GM19351 (cell line): ENCODE data around the gene PXMP4.

Source experiments
- ATAC-seq: cut with Tn5 transposase; IDR thresholded peaks from one replicate; pipeline ENCODE4 v1.9.1; 2021; ENCODE audit warnings: mild to moderate bottlenecking, moderate library complexity; ENCODE audit not compliant: unreplicated experiment

PXMP4 gene

GRCh38 chr20:33732166-33732970 lies 12.3 kb upstream of the PXMP4 start:
- peak; percentile 64 for ATAC-seq

DNA sequence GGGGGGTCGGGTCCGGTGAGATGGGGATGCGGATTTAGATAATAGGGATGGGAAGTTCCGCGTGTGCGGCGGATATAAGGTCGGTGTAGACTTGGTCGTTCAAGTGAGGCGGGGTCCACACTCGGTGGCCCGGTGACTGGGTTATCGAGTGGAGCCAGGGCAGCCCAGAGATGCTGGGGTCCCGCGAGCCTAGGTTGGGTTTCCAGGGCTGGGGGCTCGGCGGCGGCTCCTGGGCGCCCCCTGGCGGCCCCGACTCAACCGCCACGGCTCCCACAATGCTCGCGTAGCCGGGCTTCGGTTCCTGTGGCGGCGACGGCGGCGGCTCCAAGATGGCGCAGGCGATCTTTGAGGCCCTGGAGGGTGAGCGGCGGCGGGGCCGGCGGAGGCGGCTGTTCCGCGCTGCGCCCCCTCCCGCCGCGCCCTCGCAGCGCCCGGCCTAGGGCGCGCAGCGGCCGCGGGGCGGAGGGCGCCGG lies 11.6 kb upstream of the PXMP4 start, which contains the start of gene ZNF341:
Gene ZNF341, plus strand, starts transcription at position 304 of the 473 bp plus-strand sequence. Its CDS starts 26 bp downstream, at position 330.
- ATAC-seq = peak; percentile 73

DNA sequence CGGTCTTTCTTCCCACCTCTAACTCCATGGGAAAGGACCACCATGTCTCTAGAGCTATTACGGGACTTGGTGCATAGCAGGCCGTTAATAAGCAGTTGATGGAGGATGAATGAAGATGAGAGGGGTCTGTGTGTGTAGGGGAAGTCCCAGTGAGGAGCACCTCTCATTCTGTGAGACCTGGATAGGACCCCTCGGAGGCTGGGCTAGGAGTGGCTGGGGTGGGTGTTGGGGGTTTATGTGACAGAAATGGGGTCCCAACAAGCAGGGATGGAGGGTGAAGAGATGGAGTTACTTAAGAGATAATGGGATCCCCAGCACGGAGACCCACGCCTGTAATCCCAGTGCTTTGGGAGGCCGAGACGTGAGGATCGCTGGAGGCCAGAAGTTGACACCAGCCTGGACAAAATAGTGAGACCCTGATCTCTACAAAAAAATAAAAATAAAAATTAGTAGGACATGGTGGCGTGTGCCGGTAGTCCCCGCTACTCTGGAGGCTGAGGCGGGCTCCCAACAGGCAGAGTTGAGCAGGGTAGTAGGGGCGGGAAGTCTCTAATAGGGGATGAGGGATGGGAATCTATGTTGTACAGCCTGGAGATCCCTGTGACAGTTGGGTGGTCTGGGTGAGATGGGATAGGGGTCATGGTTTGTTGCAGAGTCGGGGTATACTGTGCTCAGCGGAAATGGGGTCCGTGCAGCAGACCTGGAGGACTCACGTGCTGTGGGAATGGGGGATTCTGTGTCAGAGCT lies 11.0 kb upstream of the PXMP4 start:
- no peak for ATAC-seq

GRCh38 chr20:33729101-33729500 lies 9.0 kb upstream of the PXMP4 start:
- no peak for ATAC-seq

DNA sequence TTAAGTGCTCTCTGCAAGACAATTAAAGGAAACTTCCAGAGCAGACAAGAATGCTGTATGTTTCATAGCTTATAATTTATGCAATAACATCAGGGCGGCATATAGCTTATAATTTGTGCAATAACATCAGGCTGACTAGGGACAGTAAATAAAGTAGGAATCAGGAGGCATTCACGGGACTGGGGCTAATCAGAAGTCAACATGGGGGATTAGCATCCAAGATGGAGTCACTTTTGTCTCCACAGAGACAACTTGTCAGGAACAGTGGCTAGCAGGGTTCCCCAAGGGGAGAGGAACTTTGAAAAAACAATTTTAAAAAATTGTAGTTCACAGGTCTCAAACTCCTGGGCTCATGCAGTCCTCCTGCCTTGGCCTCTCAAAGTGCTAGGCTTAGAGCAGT lies 8.4 kb upstream of the PXMP4 start:
- ATAC-seq = no peak

- ATAC-seq = no peak
Observed at GRCh38 chr20:33727806-33728205, 7.7 kb upstream of the PXMP4 start.

DNA sequence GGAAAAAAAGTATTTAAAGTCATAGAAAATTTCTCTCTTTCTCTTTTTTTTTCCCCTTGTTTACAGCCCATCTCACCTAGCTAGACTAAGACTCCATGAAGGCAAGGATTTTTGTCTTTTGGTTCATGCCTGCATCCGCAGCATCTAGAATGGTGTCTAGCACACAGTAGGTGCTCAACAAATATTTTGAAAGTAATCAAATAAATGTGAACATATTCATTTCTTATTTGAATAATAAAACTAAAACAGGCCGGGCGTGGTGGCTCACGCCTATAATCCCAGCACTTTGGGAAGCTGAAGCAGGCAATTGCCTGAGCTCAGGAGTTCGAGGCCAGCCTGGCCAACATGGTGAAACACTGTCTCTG lies 7.0 kb upstream of the PXMP4 start:
- no peak for ATAC-seq

- no peak for ATAC-seq
Observed at GRCh38 chr20:33725607-33726264, 5.6 kb upstream of the PXMP4 start.

DNA sequence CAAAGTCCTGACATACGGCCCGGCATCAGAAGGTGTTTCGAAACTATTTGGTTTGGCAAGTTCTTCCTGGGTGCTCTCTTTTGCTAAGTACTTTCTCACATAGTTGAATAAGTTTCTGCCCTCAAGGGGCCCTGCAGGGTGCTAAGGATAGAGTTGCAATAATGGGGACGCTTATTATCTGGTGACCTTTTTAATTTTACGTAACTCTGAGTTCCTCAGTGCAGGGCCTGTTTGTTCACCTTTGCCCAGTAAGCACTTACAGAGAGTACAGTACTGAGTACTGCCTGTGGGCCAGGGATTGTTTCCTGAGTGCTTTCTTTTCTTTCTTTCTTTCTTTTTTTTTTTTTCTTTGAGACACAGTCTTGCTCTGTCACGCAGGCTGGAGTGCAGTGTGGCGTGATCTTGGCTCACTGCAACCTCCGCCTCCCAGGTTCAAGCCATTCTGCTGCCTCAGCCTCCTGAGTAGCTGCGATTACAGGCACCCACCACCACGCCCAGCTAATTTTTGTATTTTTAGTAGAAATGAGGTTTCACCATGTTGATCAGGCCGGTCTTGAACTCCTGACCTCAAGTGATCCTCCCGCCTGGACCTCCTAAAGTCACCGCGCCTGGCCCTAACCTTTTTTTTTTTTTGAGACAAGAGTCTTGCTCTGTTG lies 4.5 kb upstream of the PXMP4 start:
- no peak for ATAC-seq

DNA sequence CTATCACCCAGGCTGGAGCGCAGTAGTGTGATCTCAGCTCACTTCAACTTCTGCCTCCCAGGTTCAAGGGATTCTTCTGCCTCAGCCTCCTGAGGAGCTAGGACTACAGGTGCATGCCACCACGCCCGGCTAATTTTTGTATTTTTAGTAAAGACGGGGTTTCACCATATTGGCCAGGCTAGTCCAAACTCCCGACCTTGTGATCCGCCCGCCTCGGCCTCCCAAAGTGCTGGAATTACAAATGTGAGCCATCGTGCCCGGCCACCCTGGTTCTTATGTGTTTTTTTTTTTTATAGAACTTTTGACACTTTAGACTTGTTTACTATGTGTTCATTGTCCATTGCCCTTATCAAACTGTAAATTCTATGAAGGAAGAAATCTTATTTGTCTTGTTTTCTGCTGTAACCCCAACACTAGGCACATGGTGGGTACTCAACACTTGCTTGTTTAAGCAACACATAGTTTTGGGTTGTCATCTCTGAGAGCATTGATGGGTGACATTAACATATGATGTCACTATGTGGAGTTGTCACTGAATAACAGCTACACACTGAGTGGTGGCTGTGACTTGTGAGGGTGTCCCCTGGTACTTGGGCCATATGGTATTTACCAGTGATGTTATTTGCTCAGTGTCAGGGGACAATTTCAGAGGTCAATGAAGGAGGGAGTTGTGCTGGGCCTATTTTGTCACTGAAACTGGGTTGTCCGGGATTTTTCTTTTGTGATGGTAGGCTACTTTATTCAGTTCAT lies 1.5 kb upstream of the PXMP4 start:
- ATAC-seq = no peak

- no peak for ATAC-seq
Observed at GRCh38 chr20:33719277-33719988, 677 bp downstream of the PXMP4 start.

DNA sequence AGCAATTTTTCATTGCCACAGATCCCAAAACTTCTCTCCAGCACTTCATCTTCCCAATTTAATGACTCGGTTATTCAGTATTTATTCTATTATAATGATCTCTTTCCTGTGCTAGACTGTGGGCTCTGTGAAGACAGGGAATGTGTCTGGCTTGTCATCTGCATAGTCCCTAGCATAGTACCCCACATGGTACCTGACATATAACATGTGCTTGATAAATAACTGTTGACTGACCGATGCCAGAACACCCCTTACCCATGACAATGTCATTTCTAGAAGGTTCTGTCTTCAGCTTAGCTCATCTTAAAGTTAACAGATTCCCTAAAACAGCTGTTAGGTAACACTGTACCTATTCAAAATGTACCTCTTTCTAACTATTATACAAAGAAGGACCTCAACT lies 3.6 kb downstream of the PXMP4 start:
- ATAC-seq = no peak

DNA sequence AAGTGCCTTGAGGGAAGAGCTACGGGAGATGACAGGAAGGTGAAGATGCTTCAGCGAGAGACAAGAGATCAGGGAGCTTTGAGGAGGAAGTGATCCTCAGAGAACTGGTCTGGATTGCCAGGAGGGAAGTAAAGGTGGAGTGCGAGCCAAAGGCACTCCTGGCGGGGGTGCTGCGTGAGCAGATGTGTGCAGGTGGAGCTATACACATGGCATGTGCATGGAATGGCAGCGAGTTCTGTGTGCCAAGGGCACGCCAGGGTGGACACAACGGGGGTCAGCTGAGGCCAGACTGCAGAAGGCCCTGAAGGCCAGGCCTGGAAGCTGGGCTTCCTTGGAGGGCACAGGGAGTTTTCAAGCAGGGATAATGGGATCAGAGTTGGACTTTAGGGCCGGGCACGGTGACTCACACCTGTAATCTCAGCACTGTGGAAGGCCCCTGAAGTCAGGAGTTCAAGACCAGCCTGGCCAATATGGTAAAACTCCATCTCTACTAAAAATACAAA lies 6.2 kb downstream of the PXMP4 start:
- ATAC-seq = no peak

GRCh38 chr20:33711446-33711738 lies 8.7 kb downstream of the PXMP4 start:
- ATAC-seq = no peak

- no peak for ATAC-seq
Observed at GRCh38 chr20:33710681-33711445, 9.2 kb downstream of the PXMP4 start.

DNA sequence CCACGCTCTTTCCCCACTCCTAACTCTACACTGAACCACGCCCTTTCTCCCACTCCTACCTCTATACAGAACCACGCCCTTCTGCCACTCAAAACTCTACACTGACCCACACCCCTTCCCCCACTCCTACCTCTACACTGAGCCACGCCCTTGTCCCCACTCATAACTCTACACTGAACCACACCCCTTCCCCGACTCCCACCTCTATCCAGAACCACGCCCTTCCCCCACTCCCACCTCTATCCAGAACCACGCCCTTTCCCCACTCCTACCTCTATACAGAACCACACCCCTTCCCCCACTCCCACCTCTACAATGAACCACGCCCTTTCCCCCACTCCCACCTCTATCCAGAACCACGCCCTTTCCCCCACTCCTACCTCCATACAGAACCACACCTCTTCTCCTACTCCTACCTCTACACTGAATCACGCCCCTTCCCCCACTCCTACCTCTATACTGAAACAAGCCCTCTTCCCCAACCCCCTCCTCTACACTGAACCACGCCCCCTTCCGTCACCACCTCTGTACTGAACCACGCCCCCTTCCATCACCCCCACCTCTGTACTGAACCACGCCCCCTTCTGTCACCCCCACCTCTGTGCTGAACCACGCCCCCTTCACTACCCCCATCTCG lies 10.1 kb downstream of the PXMP4 start:
- ATAC-seq = no peak

- ATAC-seq = no peak
Observed at GRCh38 chr20:33709398-33709797, 10.7 kb downstream of the PXMP4 start.

DNA sequence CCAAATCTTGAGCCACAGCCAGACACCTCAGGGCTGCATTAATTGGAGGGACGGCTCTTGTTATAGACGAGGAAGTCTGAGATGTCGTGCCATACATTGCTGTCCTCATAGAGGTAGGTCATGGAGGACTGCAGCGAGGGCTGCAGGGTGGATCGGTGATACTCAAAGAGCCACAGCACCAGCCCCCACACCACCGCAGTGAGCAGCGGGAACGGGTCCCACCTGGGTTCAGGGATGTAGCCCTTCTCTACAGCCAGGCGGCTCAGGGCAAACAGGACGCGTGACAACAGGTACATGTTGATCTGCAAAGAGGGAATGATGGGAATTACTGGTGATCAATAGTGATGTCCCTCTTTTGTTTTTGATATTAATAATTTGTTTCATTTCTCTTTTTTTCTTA lies 12.4 kb downstream of the PXMP4 start:
- no peak for ATAC-seq
